Measurements from ENCODE around the gene CCDC73. TPM values are rescaled to one million over a fixed set of nuclear protein-coding genes. Genes with fewer than 3 reads are reported as not detected.

Gene CCDC73
- polyA plus RNA-seq, 1 donor (not counting 4 experiments of a cell fraction or from before 2014, with no cell fraction given), result not detected

- FAIRE-seq (no peak), DNase-seq (ENCODE audit: low read depth, low spot score) (no peak)
- H3K27me3 ChIP-seq (ENCODE audit: control insufficient read depth, extremely low read depth, insufficient read depth, low read length), result no peaks in the 10 kb centered on the region
- H3K9me3 ChIP-seq (ENCODE audit: control insufficient read depth, low read depth, low read length), result no peaks in the 10 kb centered on the region
- no peak overlapping the region for H3K27ac ChIP-seq (ENCODE audit: control insufficient read depth, insufficient read depth, low read length)
- no peaks in the 10 kb centered on the region for H3K36me3 ChIP-seq (ENCODE audit: control insufficient read depth in 2 of 2, extremely low read depth in 1 of 2, insufficient read depth in 2 of 2, low read length in 2 of 2)
- no peak overlapping the region for H2AFZ ChIP-seq (ENCODE audit: control insufficient read depth, low read length)
- H3K4me2 ChIP-seq (ENCODE audit: control insufficient read depth, extremely low read depth, insufficient read depth, low read depth, low read length), result no peak overlapping the region
- no peak overlapping the region for H3K4me3 ChIP-seq (ENCODE audit: control insufficient read depth in 2 of 3, extremely low read depth in 1 of 3, insufficient read depth in 2 of 3, low read depth in 1 of 3, low read length in 3 of 3)
- dilution Hi-C loops (cut with MboI; ENCODE audit: extremely low pct_ligation_motif_present, low sequenced_read_pairs), result no loop called here
- TF ChIP-seq, protein P1, sequence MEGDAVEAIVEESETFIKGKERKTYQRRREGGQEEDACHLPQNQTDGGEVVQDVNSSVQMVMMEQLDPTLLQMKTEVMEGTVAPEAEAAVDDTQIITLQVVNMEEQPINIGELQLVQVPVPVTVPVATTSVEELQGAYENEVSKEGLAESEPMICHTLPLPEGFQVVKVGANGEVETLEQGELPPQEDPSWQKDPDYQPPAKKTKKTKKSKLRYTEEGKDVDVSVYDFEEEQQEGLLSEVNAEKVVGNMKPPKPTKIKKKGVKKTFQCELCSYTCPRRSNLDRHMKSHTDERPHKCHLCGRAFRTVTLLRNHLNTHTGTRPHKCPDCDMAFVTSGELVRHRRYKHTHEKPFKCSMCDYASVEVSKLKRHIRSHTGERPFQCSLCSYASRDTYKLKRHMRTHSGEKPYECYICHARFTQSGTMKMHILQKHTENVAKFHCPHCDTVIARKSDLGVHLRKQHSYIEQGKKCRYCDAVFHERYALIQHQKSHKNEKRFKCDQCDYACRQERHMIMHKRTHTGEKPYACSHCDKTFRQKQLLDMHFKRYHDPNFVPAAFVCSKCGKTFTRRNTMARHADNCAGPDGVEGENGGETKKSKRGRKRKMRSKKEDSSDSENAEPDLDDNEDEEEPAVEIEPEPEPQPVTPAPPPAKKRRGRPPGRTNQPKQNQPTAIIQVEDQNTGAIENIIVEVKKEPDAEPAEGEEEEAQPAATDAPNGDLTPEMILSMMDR (optimal IDR thresholded peaks at IDR 0.05 in 1 of 3, IDR thresholded peaks at IDR 0.05 in 1 of 3, conservative IDR thresholded peaks at IDR 0.05 in 1 of 3; ENCODE audit: extremely low read depth in 1 of 3, insufficient read depth in 2 of 3, low read length in 3 of 3), result no peak
- TF ChIP-seq EZH2 (IDR thresholded peaks at IDR 0.05; ENCODE audit: low read length), result no peak
- no peak overlapping the region for H3K9ac ChIP-seq (ENCODE audit: control insufficient read depth, extremely low read depth, insufficient read depth, low read length)
- no peaks in the 10 kb centered on the region for H3K9me1 ChIP-seq (ENCODE audit: control insufficient read depth, extremely low read depth, insufficient read depth, low read length)
- H3K79me2 ChIP-seq (ENCODE audit: control insufficient read depth, insufficient read depth, low read length), result no peaks in the 10 kb centered on the region
- H4K20me1 ChIP-seq (ENCODE audit: control insufficient read depth, extremely low read depth, insufficient read depth, low read length), result no peaks in the 10 kb centered on the region
- H3K4me1 ChIP-seq (ENCODE audit: control insufficient read depth, extremely low read depth, insufficient read depth, low read length), result peaks cover 15% of the 10 kb centered on the region
These were observed 27.6 kb upstream of the CCDC73 start for GRCh38 chr11:32821917-32822560.

- peaks cover 15% of the 10 kb centered on the region for H3K4me1 ChIP-seq (ENCODE audit: control insufficient read depth, extremely low read depth, insufficient read depth, low read length)
- H3K9me1 ChIP-seq (ENCODE audit: control insufficient read depth, extremely low read depth, insufficient read depth, low read length), result no peaks in the 10 kb centered on the region
- no peaks in the 10 kb centered on the region for H3K36me3 ChIP-seq (ENCODE audit: control insufficient read depth in 2 of 2, extremely low read depth in 1 of 2, insufficient read depth in 2 of 2, low read length in 2 of 2)
- H3K4me2 ChIP-seq (ENCODE audit: control insufficient read depth, extremely low read depth, insufficient read depth, low read depth, low read length), result no peak overlapping the region
- no peaks in the 10 kb centered on the region for H4K20me1 ChIP-seq (ENCODE audit: control insufficient read depth, extremely low read depth, insufficient read depth, low read length)
- no peak overlapping the region for H3K9ac ChIP-seq (ENCODE audit: control insufficient read depth, extremely low read depth, insufficient read depth, low read length)
- H2AFZ ChIP-seq (ENCODE audit: control insufficient read depth, low read length), result no peak overlapping the region
- FAIRE-seq, result peak; percentile 77
- no peak overlapping the region for H3K4me3 ChIP-seq (ENCODE audit: control insufficient read depth in 2 of 3, extremely low read depth in 1 of 3, insufficient read depth in 2 of 3, low read depth in 1 of 3, low read length in 3 of 3)
- dilution Hi-C loops (cut with MboI; ENCODE audit: extremely low pct_ligation_motif_present, low sequenced_read_pairs), result no loop called here
- no peaks in the 10 kb centered on the region for H3K79me2 ChIP-seq (ENCODE audit: control insufficient read depth, insufficient read depth, low read length)
- no peaks in the 10 kb centered on the region for H3K9me3 ChIP-seq (ENCODE audit: control insufficient read depth, low read depth, low read length)
- H3K27me3 ChIP-seq (ENCODE audit: control insufficient read depth, extremely low read depth, insufficient read depth, low read length), result no peaks in the 10 kb centered on the region
- TF ChIP-seq EZH2 (IDR thresholded peaks at IDR 0.05; ENCODE audit: low read length), result no peak
- TF ChIP-seq, protein P1 (optimal IDR thresholded peaks at IDR 0.05 in 1 of 3, IDR thresholded peaks at IDR 0.05 in 1 of 3, conservative IDR thresholded peaks at IDR 0.05 in 1 of 3; ENCODE audit: extremely low read depth in 1 of 3, insufficient read depth in 2 of 3, low read length in 3 of 3), result no peak
- DNase-seq (ENCODE audit: low read depth, low spot score), result no peak
- peak overlapping the region; percentile 19 for H3K27ac ChIP-seq (ENCODE audit: control insufficient read depth, insufficient read depth, low read length)
These were observed 27.1 kb upstream of the CCDC73 start for GRCh38 chr11:32821517-32821916.
